HCT116 (cell line): Measurements from ENCODE around the gene FCHO1. TPM values are rescaled to one million over a fixed set of nuclear protein-coding genes. Genes with fewer than 3 reads are reported as not detected.

ENCODE experiments used
- ATAC-seq: fragments of 200-7000 bp; cut with Tn5 transposase; 2 replicates; pipeline ENCODE4 v1.9.1; 2020; ENCODE audit warnings: mild to moderate bottlenecking, moderate library complexity
- Bru-seq: library from RNA; stranded (reverse); fragments of 400-500 nt; gene quantifications from one replicate; lab custom pipeline; 2021; lab: Mats Ljungman, UMichigan
- BruChase-seq, 2 experiments: library from RNA; stranded (reverse); fragments of 400-500 nt; gene quantifications; one replicate each; lab custom pipeline; 2021; lab: Mats Ljungman, UMichigan
- BruUV-seq: library from RNA; stranded (reverse); fragments of 400-500 nt; replicated peaks from 2 replicates; lab custom pipeline; 2021; lab: Mats Ljungman, UMichigan
- CTCF ChIA-PET: fragments of 300-600 bp; sonication (Branson Sonifier 250); formaldehyde crosslinking; loops from one replicate; lab custom pipeline; 2021; ENCODE audit warnings: antibody characterized with exemption; lab: Charles Lee
- POLR2A ChIA-PET: fragments of 300-600, 350-600 bp; sonication (Branson Sonifier 250); formaldehyde crosslinking; loops from one replicate; lab custom pipeline; 2021; ENCODE audit warnings: antibody characterized with exemption; lab: Charles Lee
- RAD21 ChIA-PET, 2 experiments: fragments of 300-600 bp; sonication (Branson Sonifier 250); formaldehyde crosslinking; loops; one replicate each; lab custom pipeline; 2023; ENCODE audit warnings: low total read pairs in 2 of 2; ENCODE audit not compliant: uncharacterized antibody in 2 of 2, unreplicated experiment in 2 of 2, low non-redundant PET in 1 of 2; lab: Charles Lee
- DNase-seq: peaks from one replicate; pipeline ENCODE4 v3.0.0-alpha.2; 2010; ENCODE audit warnings: low read depth, low spot score
- H2AFZ ChIP-seq: fragments of 200-600 bp; shearing (Covaris generic), sonication (generic); 2 replicates; pipeline ENCODE4 v1.6.1; 2017; ENCODE audit warnings: low read depth, mixed run types, mixed read lengths, antibody characterized with exemption, low read length; ENCODE audit not compliant: poor library complexity, severe bottlenecking
- H3K27ac ChIP-seq: 2 replicates; pipeline ENCODE4 v1.5.1; 2012; ENCODE audit warnings: low read depth, low read length
- H3K27me3 ChIP-seq: fragments of 200-600 bp; sonication (generic); 2 replicates; pipeline ENCODE4 v1.6.1; 2016; ENCODE audit warnings: mixed run types, low read length, mixed read lengths; ENCODE audit not compliant: insufficient read depth
- H3K36me3 ChIP-seq, 2 experiments: fragments of 200-500 bp in 1 of 2; fragments of 200-600 bp in 1 of 2; sonication (Bioruptor generic) in 1 of 2; sonication (generic) in 1 of 2; 2 replicates each; pipeline versions ENCODE4 v1.5.1 to v1.6.1; 2014 to 2016; ENCODE audit warnings: low read length in 2 of 2, inconsistent platforms in 1 of 2, mixed read lengths in 1 of 2, mixed run types in 1 of 2; ENCODE audit not compliant: insufficient read depth in 2 of 2, control insufficient read depth in 1 of 2
- H3K4me1 ChIP-seq, 2 experiments: fragments of 200-600 bp in 1 of 2; sonication (generic) in 1 of 2; 2 replicates each; pipeline versions ENCODE4 v1.5.1 to v1.6.1; 2012 to 2017; ENCODE audit warnings: low read length in 2 of 2, inconsistent platforms in 1 of 2, mild to moderate bottlenecking in 1 of 2, mixed read lengths in 1 of 2, mixed run types in 1 of 2, moderate library complexity in 1 of 2; ENCODE audit not compliant: insufficient read depth in 2 of 2, control insufficient read depth in 1 of 2
- H3K4me2 ChIP-seq: fragments of 200-600 bp; sonication (generic); 2 replicates; pipeline ENCODE4 v1.6.1; 2017; ENCODE audit warnings: mixed run types, low read length, mixed read lengths
- H3K4me3 ChIP-seq, 2 experiments: fragments of 200-600 bp in 1 of 2; sonication (generic) in 1 of 2; replicated peaks in 1 of 2; 2 replicates each; pipeline ENCODE4 v1.5.1; 2011 to 2016; ENCODE audit warnings: low read length in 2 of 2, control low read depth in 1 of 2, low read depth in 1 of 2, mild to moderate bottlenecking in 1 of 2, mixed read lengths in 1 of 2, mixed run types in 1 of 2
- H3K79me2 ChIP-seq: fragments of 200-600 bp; sonication (generic); 2 replicates; pipeline ENCODE4 v1.6.1; 2017; ENCODE audit warnings: mild to moderate bottlenecking, mixed run types, low read length, moderate library complexity, mixed read lengths; ENCODE audit not compliant: insufficient read depth
- H3K9ac ChIP-seq: fragments of 200-600 bp; sonication (generic); 2 replicates; pipeline ENCODE4 v1.6.1; 2016; ENCODE audit warnings: low read length, mixed read lengths
- H3K9me2 ChIP-seq: fragments of 200-600 bp; sonication (generic), shearing (Covaris generic); 2 replicates; pipeline ENCODE4 v1.6.1; 2017; ENCODE audit warnings: mixed run types, mild to moderate bottlenecking, moderate library complexity; ENCODE audit not compliant: insufficient read depth
- H3K9me3 ChIP-seq, 2 experiments: fragments of 200-500 bp in 1 of 2; fragments of 200-600 bp in 1 of 2; sonication (Bioruptor generic) in 1 of 2; sonication (generic) in 1 of 2; 2 replicates each; pipeline ENCODE4 v1.6.1; 2014 to 2017; ENCODE audit warnings: low read length in 2 of 2, mixed read lengths in 2 of 2, inconsistent platforms in 1 of 2, low read depth in 1 of 2, mild to moderate bottlenecking in 1 of 2, mixed run types in 1 of 2, moderate library complexity in 1 of 2; ENCODE audit not compliant: control insufficient read depth in 1 of 2, insufficient read depth in 1 of 2
- H4K20me1 ChIP-seq: fragments of 200-600 bp; sonication (generic), shearing (Covaris generic); 2 replicates; pipeline ENCODE4 v1.6.1; 2017; ENCODE audit warnings: mixed run types, mild to moderate bottlenecking, moderate library complexity; ENCODE audit not compliant: insufficient read depth
- ATF3 ChIP-seq: IDR thresholded peaks from 2 replicates; pipeline ENCODE4 v1.6.1; 2012
- EZH2 ChIP-seq: fragments of 200-600 bp; sonication (generic); IDR thresholded peaks from 2 replicates; pipeline ENCODE4 v1.6.1; 2017; ENCODE audit warnings: antibody characterized with exemption, mixed run types
- FOSL1 ChIP-seq: IDR thresholded peaks from 2 replicates; pipeline ENCODE4 v1.6.1; 2012; ENCODE audit warnings: low read depth
- POLR2A ChIP-seq: IDR thresholded peaks from 2 replicates; pipeline ENCODE4 v1.7.0; 2011; ENCODE audit warnings: borderline replicate concordance; ENCODE audit not compliant: insufficient read depth, insufficient read length; ENCODE audit errors: extremely low read depth
- REST ChIP-seq: IDR thresholded peaks from 2 replicates; pipeline ENCODE4 v1.6.1; 2012; ENCODE audit warnings: low read depth
- SIN3A ChIP-seq: IDR thresholded peaks from 2 replicates; pipeline ENCODE4 v1.6.1; 2012; ENCODE audit warnings: low read depth
- SP1 ChIP-seq: IDR thresholded peaks from 2 replicates; pipeline ENCODE4 v1.6.1; 2012; ENCODE audit warnings: low read depth
- SRF ChIP-seq: IDR thresholded peaks from 2 replicates; pipeline ENCODE4 v1.6.1; 2012; ENCODE audit warnings: low read depth
- YY1 ChIP-seq: IDR thresholded peaks from 2 replicates; pipeline ENCODE4 v1.6.1; 2011; ENCODE audit warnings: low read length, low read depth, moderate library complexity, mild to moderate bottlenecking; ENCODE audit not compliant: insufficient replicate concordance; ENCODE audit errors: extremely low read depth
- ZNF274 ChIP-seq: fragments of 200-500 bp; sonication (Bioruptor generic); IDR thresholded peaks from 2 replicates; pipeline ENCODE4 v1.6.1; 2014; ENCODE audit warnings: mild to moderate bottlenecking, low read depth, low read length, inconsistent platforms
- intact Hi-C: fragments of 100-400 bp; cut with micrococcal nuclease; formaldehyde crosslinking; loops from 2 replicates; pipeline ENCODE4 v1.10.0; 2022
- long read RNA-seq: library from polyadenylated mRNA; unstranded; transcript quantifications from one replicate; pipeline ENCODE4 v2.0.0, GENCODE V29; 2021; ENCODE audit not compliant: unreplicated experiment
- polyA plus RNA-seq: library from polyadenylated mRNA; unstranded; fragments of >200 nt; gene quantifications from 2 replicates; pipeline ENCODE4 v1.2.1, GENCODE V29; 2012; ENCODE audit warnings: missing spikeins
- total RNA-seq: library from RNA; stranded (reverse); gene quantifications from one replicate; pipeline ENCODE4 v1.2.1, GENCODE V29; 2021; ENCODE audit not compliant: unreplicated experiment

The FCHO1 gene
- total RNA-seq = 28.1 TPM
- 36.8 and 37.2 TPM in 2 replicates for polyA plus RNA-seq
- percentile 35 among the genes with signal in this experiment for Bru-seq, nascent RNA
- percentile 44 among the genes with signal in this experiment for BruChase-seq, experiment 1, labeled RNA remaining after a 6-hour chase
- BruChase-seq, experiment 2, labeled RNA remaining after a 2-hour chase = percentile 41 among the genes with signal in this experiment
- long read RNA-seq, partial matches to known transcripts = 56 of 67 reads
- long read RNA-seq, other reads (novel, unspliced or antisense) = 11 of 67 reads

- H3K4me3 ChIP-seq = no peak within 1 kb of the TSS
- ChIA-PET POLR2A (interaction anchor here (0.6 kb wide), 1 partner anchor 262 kb away, joined by 3 read pairs; no protein-coding TSS in a partner anchor), RAD21 (no interaction called here), CTCF (no interaction called here)
- H3K9me3 ChIP-seq = no peaks in the 10 kb centered on the region
- no peaks in the 10 kb centered on the region for H4K20me1 ChIP-seq
- H3K4me2 ChIP-seq = no peak within 1 kb of the TSS
- H3K4me1 ChIP-seq = peaks cover 3 to 18% of the 10 kb centered on the region in 2 experiments; a peak in 3 of 4 replicates
- no peak for DNase-seq
- no TSS peak for BruUV-seq
- no peaks in the 10 kb centered on the region for H3K27me3 ChIP-seq
- H3K79me2 ChIP-seq = no peaks in the 10 kb centered on the region
- no peak within 1 kb of the TSS for H3K9ac ChIP-seq
- no peak within 1 kb of the TSS for H2AFZ ChIP-seq
- no peak within 1 kb of the TSS for H3K27ac ChIP-seq
- H3K9me2 ChIP-seq = no peaks in the 10 kb centered on the region
- no peak for TF ChIP-seq EZH2
- TF ChIP-seq POLR2A = no peak
- TF ChIP-seq SIN3A = no peak
- TF ChIP-seq YY1 = no peak
- no peak for TF ChIP-seq REST
- TF ChIP-seq SRF = no peak
- TF ChIP-seq ATF3 = no peak
- no peak for TF ChIP-seq FOSL1
- TF ChIP-seq ZNF274 = no peak
- TF ChIP-seq SP1 = no peak
- H3K36me3 ChIP-seq = no peaks in the 10 kb centered on the region
- intact Hi-C loops = no loop called here
- ATAC-seq = no peak
Measured at GRCh38 chr19:17751103-17751911, at the start of gene FCHO1. Gene FCHO1, plus strand, starts transcription at chr19:17751477. Its CDS starts 3,688 bp downstream, at chr19:17755165.
